Adrenal gland (tissue), 5 donors: ENCODE measurements around the gene SCN8A.

Source experiments
- CTCF ChIP-seq, 6 experiments: fragments of 450-650 bp in 4 of 6; fragments of 200-600 bp in 2 of 6; sonication (generic) in 1 of 6; IDR thresholded peaks; 1 replicate in 5 of 6; 2 replicates in 1 of 6; pipeline versions ENCODE4 v1.5.1 to v1.8.0; 2016 to 2021; ENCODE audit warnings: antibody characterized with exemption in 6 of 6, mild to moderate bottlenecking in 2 of 6, moderate library complexity in 1 of 6
- POLR2A ChIP-seq, 2 donors: fragments of 450-650 bp; IDR thresholded peaks; one replicate each; pipeline ENCODE4 v1.6.1; 2017; ENCODE audit warnings: antibody characterized with exemption in 2 of 2, mild to moderate bottlenecking in 2 of 2, moderate library complexity in 1 of 2
- donor health status: DM: no; HTN: no; CAD: no.

- TF ChIP-seq CTCF (IDR thresholded peaks at IDR 0.05) (no peak), POLR2A (IDR thresholded peaks at IDR 0.05) (no peak)
These were observed 256.8 kb downstream of the SCN8A start for GRCh38 chr12:51847643-51848325.
